ENCODE data around the gene CGB3.

CGB3 gene

DNA sequence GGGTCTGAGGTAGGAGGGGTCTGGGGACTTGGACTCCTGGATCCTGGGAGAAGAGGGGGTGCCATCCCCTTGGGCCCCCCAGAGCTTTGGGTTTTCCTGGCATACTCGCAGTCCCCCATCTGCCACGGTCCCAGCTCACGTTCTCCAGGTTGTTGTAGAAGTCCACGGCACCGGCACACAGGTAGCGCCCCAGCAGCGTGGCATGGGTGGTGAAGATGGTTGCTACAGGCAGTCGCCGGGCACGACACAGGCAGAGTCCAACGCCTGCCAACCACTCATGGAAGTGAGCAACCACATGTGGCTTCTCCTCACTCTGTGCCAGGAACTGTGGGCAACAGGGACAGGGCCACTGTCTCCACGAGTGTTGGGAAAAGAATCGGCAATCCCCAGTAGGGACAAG is 38.4 kb downstream of the CGB3 start:
- no peak for DNase-seq

DNA sequence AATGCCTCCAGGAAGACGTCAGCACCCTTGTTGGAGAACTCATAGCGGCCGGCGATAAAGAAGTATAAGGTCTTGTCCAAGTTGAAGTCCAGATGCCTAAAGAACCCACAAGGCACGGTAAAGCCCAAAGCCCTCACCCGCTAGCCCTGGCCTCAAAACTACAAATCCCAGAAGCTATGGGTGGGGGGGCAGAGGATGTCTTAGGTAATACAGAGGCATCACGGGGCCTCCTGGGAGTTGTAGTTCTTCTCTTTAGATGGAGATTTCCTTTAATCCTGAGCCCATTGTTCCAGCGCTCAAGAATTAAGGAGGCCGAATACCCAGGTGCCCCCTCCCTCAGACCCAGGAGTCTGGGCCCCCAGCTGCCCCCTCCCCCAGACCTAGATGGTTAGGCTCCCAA is 41.9 kb downstream of the CGB3 start:
- no peak for DNase-seq

DNA sequence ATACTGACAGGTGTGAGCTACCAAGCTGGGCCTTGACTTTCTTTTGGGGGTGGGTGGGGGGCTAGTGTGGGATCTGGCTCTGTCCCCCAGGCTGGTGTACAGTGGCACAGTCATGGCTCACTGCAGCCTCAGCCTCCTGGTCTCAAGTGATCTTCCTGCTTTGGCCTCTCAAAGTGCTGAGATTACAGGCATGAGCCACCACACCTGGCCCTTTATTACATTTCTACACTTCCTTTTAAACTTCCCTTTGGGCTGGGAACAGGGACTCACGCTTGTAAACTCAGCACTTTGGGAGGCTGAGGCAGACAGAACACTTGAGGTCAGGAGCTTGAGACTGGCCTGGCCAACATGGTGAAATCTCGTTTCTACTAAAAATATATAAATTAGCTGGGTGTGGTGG is 47.1 kb downstream of the CGB3 start:
- DNase-seq: no peak

DNA sequence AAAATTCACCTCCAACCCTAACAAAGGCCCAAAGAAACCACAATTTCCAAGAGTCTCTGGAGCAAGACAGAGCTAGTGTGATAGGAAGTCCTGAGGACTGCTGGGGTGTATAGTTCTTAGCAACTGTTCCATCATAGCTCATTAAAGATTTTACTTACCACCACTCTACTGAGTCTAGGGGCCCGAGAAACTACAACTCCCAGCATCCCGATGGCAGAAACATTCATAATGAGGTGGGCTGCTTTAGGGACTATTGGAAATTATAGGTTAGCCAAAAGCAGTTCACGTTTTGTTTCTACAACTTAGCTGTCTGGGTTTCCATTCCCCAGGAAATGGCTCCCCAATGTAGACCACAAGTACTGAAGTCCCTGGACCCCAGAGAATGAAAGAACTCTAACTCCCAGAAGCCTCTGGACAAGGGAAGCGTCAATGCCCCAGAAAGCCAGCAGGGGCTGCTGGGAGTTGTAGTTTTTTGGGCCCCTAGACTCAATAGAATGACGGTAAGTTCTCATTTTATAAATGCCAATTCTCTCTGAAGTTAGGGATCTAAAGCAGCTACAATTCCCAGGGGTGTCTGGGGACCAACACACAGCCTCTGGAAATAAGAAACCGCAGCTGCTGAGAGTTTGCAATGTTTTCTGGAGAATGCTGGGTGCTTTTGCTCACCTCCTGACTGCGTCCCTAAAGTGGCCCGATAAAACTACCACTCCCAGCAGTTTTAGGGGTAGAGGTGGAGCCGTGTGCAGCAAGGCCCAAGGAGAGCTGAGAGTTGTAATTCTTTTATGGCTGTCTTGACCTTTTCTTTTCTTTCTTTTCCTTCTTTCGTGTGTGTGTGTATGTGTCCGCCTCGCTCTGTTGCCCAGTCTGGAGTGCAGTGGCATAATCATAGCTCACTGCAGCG is 47.9 kb downstream of the CGB3 start:
- no peak for DNase-seq

Measured in right forelimb (tissue), 1 donor.